OCI-LY1 (cell line): ENCODE data around the gene OGDHL.

Source experiments
- H2AFZ ChIP-seq: fragments of 200-600 bp; sonication (generic), shearing (Covaris generic); 2 replicates; pipeline ENCODE4 v1.6.0; 2014; ENCODE audit warnings: antibody characterized with exemption, mild to moderate bottlenecking, low read length
- H3F3A ChIP-seq: fragments of 200-600 bp; sonication (generic), shearing (Covaris generic); 2 replicates; pipeline ENCODE4 v1.6.0; 2014; ENCODE audit warnings: mild to moderate bottlenecking, antibody characterized with exemption, low read length, moderate library complexity; ENCODE audit not compliant: insufficient read depth
- H3K27ac ChIP-seq: fragments of 200-600 bp; sonication (generic); 2 replicates; pipeline ENCODE4 v1.5.1; 2014; ENCODE audit warnings: low read length, mixed run types, mild to moderate bottlenecking, low read depth; ENCODE audit not compliant: poor library complexity, severe bottlenecking
- H3K27me3 ChIP-seq: fragments of 200-600 bp; sonication (generic); 2 replicates; pipeline ENCODE4 v1.6.0; 2014; ENCODE audit warnings: antibody characterized with exemption, mild to moderate bottlenecking, low read length, moderate library complexity; ENCODE audit not compliant: insufficient read depth
- H3K36me3 ChIP-seq: fragments of 200-600 bp; sonication (generic); 2 replicates; pipeline ENCODE4 v1.6.1; 2014; ENCODE audit warnings: mild to moderate bottlenecking, antibody characterized with exemption, low read length, moderate library complexity, mixed read lengths; ENCODE audit not compliant: insufficient read depth
- H3K4me1 ChIP-seq: fragments of 200-600 bp; sonication (generic); 2 replicates; pipeline ENCODE4 v1.5.1; 2014; ENCODE audit warnings: mild to moderate bottlenecking, low read length, moderate library complexity; ENCODE audit not compliant: insufficient read depth, severe bottlenecking
- H3K4me2 ChIP-seq: fragments of 200-600 bp; sonication (generic), shearing (Covaris generic); 2 replicates; pipeline ENCODE4 v1.6.1; 2014; ENCODE audit warnings: low read length
- H3K4me3 ChIP-seq: fragments of 200-600 bp; sonication (generic); 2 replicates; pipeline ENCODE4 v1.5.1; 2014; ENCODE audit warnings: low read length, low read depth, mild to moderate bottlenecking, mixed read lengths; ENCODE audit not compliant: poor library complexity, severe bottlenecking
- H3K79me2 ChIP-seq: fragments of 200-600 bp; shearing (Covaris generic); 2 replicates; pipeline ENCODE4 v1.6.1; 2016; ENCODE audit warnings: mixed run types, low read length, mixed read lengths; ENCODE audit not compliant: insufficient read depth
- H3K9ac ChIP-seq: fragments of 200-600 bp; sonication (generic), shearing (Covaris generic); 2 replicates; pipeline ENCODE4 v1.6.1; 2014; ENCODE audit warnings: mild to moderate bottlenecking, low read length, mixed read lengths
- H3K9me2 ChIP-seq: fragments of 200-600 bp; sonication (generic), shearing (Covaris generic); 2 replicates; pipeline ENCODE4 v1.6.1; 2014; ENCODE audit warnings: low read depth, mild to moderate bottlenecking, low read length, mixed read lengths
- H3K9me3 ChIP-seq: fragments of 200-600 bp; shearing (Covaris generic); 2 replicates; pipeline ENCODE4 v1.6.1; 2014; ENCODE audit warnings: low read length, mixed read lengths
- H4K20me1 ChIP-seq: fragments of 200-600 bp; sonication (generic), shearing (Covaris generic); 2 replicates; pipeline ENCODE4 v1.6.0; 2016; ENCODE audit warnings: mild to moderate bottlenecking, low read length; ENCODE audit not compliant: insufficient read depth
- EZH2 ChIP-seq: fragments of 200-600 bp; sonication (generic), shearing (Covaris generic); IDR thresholded peaks from 2 replicates; pipeline ENCODE4 v1.8.0; 2017; ENCODE audit warnings: borderline replicate concordance, mixed run types, mild to moderate bottlenecking, antibody characterized with exemption, low read length, moderate library complexity, mixed read lengths
- TF ChIP-seq, protein P1 (sequence below): fragments of 200-600 bp; sonication (generic), shearing (Covaris generic); IDR thresholded peaks from 2 replicates; pipeline ENCODE4 v1.5.1; 2017; ENCODE audit warnings: mild to moderate bottlenecking, antibody characterized with exemption, low read length, moderate library complexity, mixed read lengths

The OGDHL gene

DNA sequence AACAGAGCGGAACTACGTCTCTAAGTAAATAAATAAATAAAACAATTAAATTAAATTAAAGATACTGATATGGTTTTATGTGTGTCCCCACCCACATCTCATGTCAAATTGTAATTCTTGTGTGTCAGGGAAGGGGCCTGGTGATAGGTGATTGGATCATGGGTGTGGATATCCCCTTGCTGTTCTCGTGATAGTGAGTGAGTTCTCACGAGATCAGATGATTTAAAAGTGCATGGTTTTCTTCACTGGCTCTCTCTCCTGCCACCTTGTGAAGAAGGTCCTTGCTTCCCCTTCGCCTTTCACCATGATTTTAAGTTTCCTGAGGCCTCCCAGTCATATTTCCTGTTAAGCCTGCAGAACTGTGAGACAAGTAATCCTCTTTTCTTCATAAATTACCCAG, 29.0 kb upstream of the OGDHL start:
- Histone ChIP-seq H3K9me2 (no peaks in the 10 kb centered on the region), H3K79me2 (no peaks in the 10 kb centered on the region), H3K9ac (no peak overlapping the region), H3K4me3 (no peak overlapping the region), H3K4me2 (no peak overlapping the region), H4K20me1 (no peaks in the 10 kb centered on the region), H2AFZ (no peak overlapping the region), H3K36me3 (no peaks in the 10 kb centered on the region), H3K27ac (no peak overlapping the region), H3F3A (no peaks in the 10 kb centered on the region), H3K4me1 (no peaks in the 10 kb centered on the region), H3K27me3 (no peaks in the 10 kb centered on the region; the same call in 1 of the 2 replicates), H3K9me3 (no peaks in the 10 kb centered on the region)
- TF ChIP-seq, protein P1, sequence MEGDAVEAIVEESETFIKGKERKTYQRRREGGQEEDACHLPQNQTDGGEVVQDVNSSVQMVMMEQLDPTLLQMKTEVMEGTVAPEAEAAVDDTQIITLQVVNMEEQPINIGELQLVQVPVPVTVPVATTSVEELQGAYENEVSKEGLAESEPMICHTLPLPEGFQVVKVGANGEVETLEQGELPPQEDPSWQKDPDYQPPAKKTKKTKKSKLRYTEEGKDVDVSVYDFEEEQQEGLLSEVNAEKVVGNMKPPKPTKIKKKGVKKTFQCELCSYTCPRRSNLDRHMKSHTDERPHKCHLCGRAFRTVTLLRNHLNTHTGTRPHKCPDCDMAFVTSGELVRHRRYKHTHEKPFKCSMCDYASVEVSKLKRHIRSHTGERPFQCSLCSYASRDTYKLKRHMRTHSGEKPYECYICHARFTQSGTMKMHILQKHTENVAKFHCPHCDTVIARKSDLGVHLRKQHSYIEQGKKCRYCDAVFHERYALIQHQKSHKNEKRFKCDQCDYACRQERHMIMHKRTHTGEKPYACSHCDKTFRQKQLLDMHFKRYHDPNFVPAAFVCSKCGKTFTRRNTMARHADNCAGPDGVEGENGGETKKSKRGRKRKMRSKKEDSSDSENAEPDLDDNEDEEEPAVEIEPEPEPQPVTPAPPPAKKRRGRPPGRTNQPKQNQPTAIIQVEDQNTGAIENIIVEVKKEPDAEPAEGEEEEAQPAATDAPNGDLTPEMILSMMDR: no peak
- no peak for TF ChIP-seq EZH2

DNA sequence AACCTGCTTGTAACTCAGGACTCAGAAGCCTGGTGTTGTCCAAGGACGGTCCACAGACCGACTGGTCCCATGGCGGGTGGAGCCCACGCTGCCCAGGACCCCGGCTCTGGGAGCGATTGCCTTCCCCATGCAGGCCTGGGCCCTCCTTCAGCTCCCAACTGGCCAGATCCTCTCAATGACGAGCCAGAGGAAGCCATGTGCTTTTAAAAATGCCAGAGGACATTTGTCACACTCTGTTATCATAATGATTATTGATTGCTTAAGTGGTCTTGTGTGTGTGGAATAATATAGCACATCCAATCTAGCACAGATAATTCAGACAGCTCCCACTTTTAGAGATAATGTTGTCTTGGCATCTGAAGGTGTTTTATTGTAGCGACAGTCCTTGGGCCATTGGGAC, 22.6 kb upstream of the OGDHL start:
- H3K9me2 ChIP-seq: no peaks in the 10 kb centered on the region
- H3K4me1 ChIP-seq: no peaks in the 10 kb centered on the region
- H3K27ac ChIP-seq: no peak overlapping the region
- H3K9me3 ChIP-seq: no peaks in the 10 kb centered on the region
- no peaks in the 10 kb centered on the region for H3K36me3 ChIP-seq
- no peak for TF ChIP-seq EZH2
- TF ChIP-seq, protein P1: no peak
- H3K9ac ChIP-seq: no peak overlapping the region
- H3K4me3 ChIP-seq: no peak overlapping the region
- H3F3A ChIP-seq: no peaks in the 10 kb centered on the region
- no peaks in the 10 kb centered on the region; the same call in 1 of the 2 replicates for H3K27me3 ChIP-seq
- H3K79me2 ChIP-seq: no peaks in the 10 kb centered on the region
- H2AFZ ChIP-seq: no peak overlapping the region
- H3K4me2 ChIP-seq: no peak overlapping the region
- H4K20me1 ChIP-seq: no peaks in the 10 kb centered on the region

DNA sequence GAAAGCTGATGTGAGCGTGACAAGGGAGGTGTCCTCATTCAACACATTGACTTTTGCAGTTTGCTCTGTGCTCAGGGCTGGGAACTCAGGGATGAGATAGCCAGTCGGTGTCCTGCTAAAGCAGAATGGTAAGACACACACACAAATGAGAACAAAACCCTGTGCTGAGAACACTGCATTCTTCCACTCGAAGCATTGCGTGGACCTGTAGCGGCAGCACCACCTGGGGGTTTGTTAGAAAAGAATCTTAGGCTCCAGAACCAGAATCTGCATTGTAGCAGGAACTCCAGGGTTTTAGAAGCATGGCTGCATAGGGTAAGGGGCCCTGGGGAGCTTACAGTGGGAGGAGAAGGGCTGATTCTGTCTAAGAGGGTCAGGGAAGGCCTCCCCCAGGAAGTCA, 21.5 kb upstream of the OGDHL start:
- H4K20me1 ChIP-seq: no peaks in the 10 kb centered on the region
- no peak overlapping the region for H3K4me2 ChIP-seq
- no peak overlapping the region for H2AFZ ChIP-seq

More for the DNA sequence above, 21.5 kb upstream of the OGDHL start:
- no peak for TF ChIP-seq EZH2
- TF ChIP-seq, protein P1: no peak
- no peaks in the 10 kb centered on the region; the same call in 1 of the 2 replicates for H3K27me3 ChIP-seq
- H3F3A ChIP-seq: no peaks in the 10 kb centered on the region
- H3K27ac ChIP-seq: no peak overlapping the region
- no peak overlapping the region for H3K9ac ChIP-seq
- no peaks in the 10 kb centered on the region for H3K4me1 ChIP-seq
- H3K4me3 ChIP-seq: no peak overlapping the region
- H3K36me3 ChIP-seq: no peaks in the 10 kb centered on the region
- no peaks in the 10 kb centered on the region for H3K9me2 ChIP-seq
- no peaks in the 10 kb centered on the region for H3K9me3 ChIP-seq
- no peaks in the 10 kb centered on the region for H3K79me2 ChIP-seq
